OCI-LY7 (cell line): ENCODE results near the gene PKD1L1.

ENCODE experiments used
- CTCF ChIP-seq: fragments of 200-600 bp; sonication (generic); conservative IDR thresholded peaks from 2 replicates; pipeline ENCODE4 v1.5.1; 2014; ENCODE audit warnings: mild to moderate bottlenecking, antibody characterized with exemption, low read length, moderate library complexity, mixed read lengths
- EZH2phosphoT487 ChIP-seq: fragments of 200-600 bp; sonication (generic); IDR thresholded peaks from 2 replicates; pipeline ENCODE4 v1.6.1; 2018; ENCODE audit warnings: low read depth, borderline replicate concordance, mild to moderate bottlenecking, mixed run types, antibody characterized with exemption, low read length, moderate library complexity, mixed read lengths

- TF ChIP-seq CTCF: no peak
- TF ChIP-seq EZH2phosphoT487: no peak
Measured at GRCh38 chr7:47889723-47890122, 58.5 kb downstream of the PKD1L1 start.
